GM19025 (cell line): Measurements from ENCODE around the gene COQ9.

ENCODE experiments used
- ATAC-seq: cut with Tn5 transposase; IDR thresholded peaks from one replicate; pipeline ENCODE4 v1.9.1; 2021; ENCODE audit warnings: mild to moderate bottlenecking, low read depth, moderate library complexity; ENCODE audit not compliant: unreplicated experiment

COQ9 gene

GRCh38 chr16:57471852-57472664 lies 24.8 kb downstream of the COQ9 start:
- no peak for ATAC-seq

DNA sequence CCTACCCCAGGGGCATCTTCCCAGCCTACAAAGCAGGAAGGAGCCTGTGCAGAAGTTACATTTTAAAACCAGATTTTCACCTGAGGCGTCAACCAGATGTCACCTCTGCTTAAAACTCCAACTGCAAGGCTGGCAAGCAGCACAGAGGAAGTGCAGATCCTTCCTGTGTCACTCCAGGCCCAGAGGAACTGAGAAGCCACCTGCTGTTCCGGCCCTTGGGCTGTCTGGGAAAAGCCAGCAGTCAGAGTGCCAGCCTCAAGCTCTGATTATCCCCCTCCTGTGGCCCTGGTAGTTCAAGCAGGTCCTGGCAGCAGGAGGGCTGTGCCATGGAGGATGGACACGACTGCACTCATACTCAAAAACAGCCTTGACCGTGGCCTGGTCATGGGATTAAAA lies 25.4 kb downstream of the COQ9 start:
- ATAC-seq: no peak

GRCh38 chr16:57473176-57473840 lies 26.0 kb downstream of the COQ9 start:
- no peak for ATAC-seq

DNA sequence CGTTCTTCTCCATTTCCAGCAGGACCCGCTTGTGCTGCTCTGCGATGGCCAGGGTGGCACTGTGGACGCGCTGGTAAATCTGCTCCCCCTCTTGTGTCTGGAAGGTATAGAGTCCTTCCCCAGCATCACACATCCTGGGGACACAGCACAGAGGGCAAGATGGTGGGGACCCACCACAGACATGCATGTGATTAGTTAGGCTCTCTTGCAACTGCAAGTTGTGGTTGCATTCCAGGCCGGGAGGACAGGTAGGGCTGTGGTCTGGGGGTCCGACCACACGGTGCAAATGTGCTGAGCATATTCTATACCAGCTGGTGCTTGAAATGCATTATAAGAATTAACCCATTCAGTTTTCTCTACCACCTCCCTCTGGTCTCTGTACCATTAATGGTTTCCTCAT lies 26.6 kb downstream of the COQ9 start:
- no peak for ATAC-seq

DNA sequence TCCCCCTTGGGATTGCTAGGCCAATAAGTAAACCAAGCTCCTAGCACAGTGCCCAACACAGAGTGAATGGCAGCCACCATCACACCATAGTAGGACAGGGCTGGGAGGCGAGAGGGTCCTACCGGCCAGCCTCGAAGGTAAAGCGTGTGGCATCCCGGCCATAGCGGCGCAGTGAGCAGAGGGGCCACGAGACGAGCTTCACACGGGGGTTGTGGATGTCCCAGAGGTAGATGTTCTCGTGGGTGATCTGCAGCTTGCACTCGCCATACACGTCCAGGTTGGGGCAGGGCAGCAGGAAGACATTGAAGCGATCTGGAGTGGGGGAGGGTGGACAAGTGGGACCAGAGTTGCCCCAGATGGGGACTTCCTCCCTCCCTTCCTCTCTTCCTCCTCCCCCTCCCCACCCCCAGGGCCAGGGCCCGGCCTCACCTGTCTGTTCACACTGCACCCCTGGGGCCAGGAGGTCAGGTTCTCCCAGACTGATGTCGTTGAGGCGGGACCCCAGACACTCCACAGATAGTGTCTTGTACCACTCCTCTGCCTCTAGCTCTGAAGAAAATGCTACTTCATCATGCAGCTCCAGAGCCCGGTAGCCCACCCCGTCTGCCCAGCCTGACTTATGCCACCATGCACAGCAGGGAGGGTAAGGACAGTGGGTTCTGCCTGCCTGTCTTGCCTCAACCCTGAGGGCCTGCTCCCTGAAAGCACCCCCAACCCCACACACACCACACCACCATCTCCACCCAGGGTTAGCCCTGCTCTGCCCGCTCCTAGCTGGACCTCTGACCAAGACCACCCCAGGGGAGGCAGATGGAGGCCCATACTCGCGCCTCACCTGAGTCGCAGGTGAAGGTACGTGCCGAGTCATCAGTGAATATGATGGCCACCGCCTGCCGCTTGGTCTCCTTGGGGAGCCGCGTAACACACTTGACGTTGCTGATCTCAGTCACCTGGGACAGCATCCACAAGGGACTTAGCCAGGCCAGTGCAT lies 27.7 kb downstream of the COQ9 start:
- ATAC-seq: no peak

DNA sequence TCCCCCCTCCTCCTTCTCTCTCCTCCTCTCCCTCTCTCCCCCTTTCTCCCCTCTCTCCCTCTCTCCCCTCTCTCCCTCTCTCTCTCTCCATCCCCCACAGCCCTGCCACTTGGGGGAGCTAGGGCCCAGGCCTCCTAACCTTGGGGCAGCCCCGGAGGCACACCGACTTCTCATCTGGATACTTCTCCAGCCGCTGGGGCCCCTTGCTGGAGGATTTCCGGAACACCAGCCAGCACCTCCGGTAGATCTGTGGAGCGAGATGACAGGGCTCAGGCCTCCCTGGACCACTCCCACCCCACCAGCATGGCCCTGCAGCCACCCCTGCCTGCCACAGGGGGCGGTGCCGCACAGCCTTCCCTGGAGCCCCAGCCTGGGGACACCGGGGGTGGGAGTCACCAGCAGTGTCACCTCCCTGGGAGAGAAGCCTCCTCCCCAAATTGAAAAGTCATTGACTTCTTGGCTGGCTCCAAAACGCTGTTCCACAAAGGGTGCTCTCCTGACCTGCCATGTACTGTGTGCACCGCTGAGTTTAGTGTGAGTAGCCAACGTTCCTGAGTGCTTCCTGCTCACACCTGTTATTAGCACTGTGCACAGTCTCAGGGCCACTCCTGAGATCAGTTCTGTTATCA lies 28.5 kb downstream of the COQ9 start:
- ATAC-seq: peak; percentile 91

DNA sequence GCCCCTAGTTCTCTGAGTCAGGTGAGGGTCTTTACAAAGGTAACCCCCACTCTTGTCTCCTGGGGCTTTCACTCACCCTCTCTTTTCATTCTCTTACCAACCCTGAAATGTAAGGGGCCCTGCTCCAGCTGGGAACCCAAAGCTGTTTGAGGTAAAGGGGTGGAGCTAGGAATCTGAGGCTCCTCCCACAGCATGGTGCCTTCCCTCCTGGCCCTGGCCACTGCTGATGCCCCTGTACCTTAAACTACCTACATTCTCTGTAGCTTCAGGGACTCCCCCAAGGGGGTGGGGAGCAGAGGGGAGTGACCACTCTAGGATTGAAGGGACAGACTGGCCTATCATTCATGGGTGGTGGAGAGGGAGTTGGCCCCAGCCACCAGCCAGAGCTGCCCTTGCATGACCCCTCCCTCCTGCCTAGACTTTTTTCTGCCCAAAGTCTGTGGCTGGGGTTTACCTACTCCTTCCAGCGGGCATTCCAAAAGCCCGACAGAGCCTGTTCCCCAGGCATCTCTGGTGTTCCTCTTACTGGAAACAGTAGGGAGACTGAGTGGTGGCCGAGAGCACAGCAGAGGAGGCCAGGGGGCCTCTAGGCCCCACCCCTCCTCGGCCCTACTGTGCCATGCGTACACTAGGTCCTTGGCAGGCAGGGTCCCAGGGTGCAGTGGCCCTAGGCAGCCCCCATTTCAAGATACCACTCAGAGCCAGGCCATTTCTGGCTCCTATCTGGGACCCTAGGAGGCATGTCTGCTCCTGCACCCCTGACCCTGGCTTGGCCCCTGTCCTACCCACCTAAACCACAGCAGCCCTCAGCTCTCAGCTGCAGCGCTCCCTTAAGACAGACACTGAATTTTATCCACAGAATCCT lies 29.5 kb downstream of the COQ9 start:
- ATAC-seq: no peak

GRCh38 chr16:57477531-57478202 lies 30.4 kb downstream of the COQ9 start:
- ATAC-seq: no peak

GRCh38 chr16:57478396-57479204 lies 31.3 kb downstream of the COQ9 start:
- ATAC-seq: no peak

GRCh38 chr16:57479205-57479975 lies 32.1 kb downstream of the COQ9 start:
- no peak for ATAC-seq

DNA sequence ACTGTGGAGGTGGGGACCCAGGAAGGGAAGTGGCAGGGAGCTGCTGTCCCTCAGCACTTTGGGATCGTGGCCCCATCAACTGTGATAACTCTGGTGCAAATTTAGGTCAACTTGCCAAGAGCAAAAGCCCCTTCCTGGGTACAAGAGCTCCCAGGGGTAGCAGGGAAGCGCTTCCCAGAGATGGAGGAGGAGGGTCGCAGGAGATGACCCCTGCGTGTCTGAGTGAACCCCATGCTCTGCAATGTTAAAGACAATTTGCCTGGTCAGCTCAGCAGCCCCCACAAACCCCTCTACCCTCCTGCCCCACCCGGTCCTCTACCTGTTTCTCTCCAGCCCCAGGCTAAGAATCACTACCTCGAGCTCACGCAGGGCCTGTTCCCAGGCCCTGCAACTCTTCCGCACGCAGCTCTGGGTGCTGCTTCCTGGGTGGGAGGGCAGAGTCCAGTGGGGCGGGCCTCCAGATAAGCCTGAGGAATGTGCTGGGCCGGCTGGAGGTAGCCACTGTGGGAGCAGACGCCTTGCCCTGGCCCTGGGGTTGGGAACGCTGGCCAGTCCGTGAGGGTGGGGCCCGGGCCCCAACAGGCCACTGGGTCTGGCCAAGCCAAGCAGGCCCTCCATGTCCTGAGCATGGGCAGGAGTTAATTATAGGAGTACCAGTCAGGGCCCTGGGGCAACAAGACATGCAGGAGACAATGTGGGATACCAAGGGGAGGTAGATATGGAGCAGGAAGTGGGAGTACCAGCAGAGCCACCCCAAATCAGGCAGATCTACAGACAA lies 32.9 kb downstream of the COQ9 start:
- no peak for ATAC-seq

- no peak for ATAC-seq
These were observed 33.5 kb downstream of the COQ9 start for GRCh38 chr16:57480754-57481230.

DNA sequence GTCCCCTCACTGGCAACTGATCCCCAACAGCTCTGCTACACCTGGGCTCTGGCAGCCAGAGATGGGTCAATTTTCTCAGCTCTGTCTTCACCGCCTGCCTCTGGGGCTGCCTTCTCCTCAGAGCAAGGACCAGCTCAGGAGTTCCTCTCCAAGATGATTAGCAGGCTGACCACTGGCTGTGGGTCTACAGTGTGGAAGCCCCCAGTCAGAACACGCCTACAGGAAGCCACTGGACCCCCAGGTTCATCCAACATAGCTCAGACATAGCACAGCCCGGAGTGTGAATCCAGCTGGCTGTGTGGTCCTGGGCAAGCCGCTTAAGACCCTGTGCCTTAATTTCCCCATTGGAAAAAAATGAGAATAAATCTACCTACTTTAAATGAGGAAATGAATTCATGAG lies 34.1 kb downstream of the COQ9 start:
- ATAC-seq: no peak

- no peak for ATAC-seq
These were observed 35.7 kb downstream of the COQ9 start for GRCh38 chr16:57482845-57483545.

DNA sequence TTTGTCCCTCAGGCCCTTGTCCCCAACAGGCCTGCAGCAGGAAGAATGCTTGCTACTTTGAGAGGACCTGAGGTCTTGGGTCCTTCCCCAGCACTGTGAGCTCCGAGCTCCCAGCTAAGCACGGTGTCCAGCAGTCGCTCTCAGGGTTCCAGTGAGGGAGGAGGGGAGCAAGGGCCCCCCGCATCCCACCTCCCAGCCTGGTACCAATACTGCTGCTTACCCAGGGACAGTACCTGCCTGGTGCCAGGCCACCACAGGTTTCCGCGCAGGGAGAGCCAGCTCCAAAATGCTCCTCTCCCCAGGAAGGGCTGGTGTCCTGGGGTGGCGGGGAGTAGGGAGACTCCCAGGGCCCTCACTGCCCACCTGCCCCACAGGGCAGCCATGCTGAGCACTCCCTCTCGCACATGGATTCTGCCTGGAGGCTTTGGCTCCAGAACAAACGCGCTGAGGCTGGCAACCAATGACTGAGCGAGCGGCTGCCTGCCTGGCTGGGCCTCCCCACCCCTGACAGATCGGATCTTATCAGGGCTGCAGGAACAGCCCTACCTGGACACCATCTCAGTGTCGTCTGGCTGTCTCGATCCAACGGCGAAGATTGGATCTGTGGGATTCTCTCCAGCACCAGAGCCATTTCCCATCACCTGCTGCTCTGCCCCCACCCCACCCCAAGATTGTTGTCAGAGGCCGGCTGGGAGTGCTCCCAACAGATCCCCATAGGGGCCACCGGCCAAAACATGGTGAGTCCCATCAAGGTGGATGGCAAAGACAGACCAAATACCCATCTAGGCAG lies 36.6 kb downstream of the COQ9 start:
- no peak for ATAC-seq
